HT1080 (cell line): ENCODE results near the gene PDZRN4. TPM values are rescaled to one million over a fixed set of nuclear protein-coding genes. Genes with fewer than 3 reads are reported as not detected.

ENCODE experiments used
- DNase-seq: peaks from one replicate; pipeline ENCODE4 v3.0.0-alpha.2; 2015; ENCODE audit warnings: low read depth
- total RNA-seq: library from RNA; depleted of rRNA; stranded (reverse); fragments of >200 nt; shearing (Covaris generic); gene quantifications from 2 replicates; pipeline ENCODE4 v1.2.3, GENCODE V29; 2014

Gene PDZRN4
- total RNA-seq, 1 experiment from 2014 or later, result not detected

DNA sequence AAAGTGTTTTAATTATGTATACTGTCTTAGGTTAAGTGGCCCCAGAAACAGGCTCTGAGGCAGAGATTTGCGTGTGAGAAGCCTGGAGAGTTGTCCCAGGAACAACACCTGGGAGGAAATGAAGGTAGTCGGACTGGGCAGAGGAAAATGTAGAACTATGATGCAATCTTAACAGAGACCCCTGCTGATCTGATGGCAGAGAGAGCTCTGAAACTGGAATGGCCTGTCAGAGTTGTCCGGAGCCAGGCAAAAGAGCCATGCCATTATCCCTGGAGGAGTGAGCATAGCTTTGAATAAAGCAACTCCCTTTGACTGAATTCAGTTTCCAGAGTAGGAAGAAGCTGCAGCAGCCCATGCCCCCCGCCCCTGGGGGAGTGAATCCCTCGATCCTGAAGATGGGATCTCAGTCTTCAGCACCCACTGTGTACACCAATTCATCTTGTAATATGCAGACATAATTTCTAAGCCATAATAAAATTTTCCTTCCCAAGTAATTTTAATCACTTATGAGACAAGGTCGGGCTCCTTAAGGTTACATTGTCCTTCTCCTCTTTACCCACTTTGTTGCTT is 264.8 kb downstream of the PDZRN4 start:
- DNase-seq, result no peak

DNA sequence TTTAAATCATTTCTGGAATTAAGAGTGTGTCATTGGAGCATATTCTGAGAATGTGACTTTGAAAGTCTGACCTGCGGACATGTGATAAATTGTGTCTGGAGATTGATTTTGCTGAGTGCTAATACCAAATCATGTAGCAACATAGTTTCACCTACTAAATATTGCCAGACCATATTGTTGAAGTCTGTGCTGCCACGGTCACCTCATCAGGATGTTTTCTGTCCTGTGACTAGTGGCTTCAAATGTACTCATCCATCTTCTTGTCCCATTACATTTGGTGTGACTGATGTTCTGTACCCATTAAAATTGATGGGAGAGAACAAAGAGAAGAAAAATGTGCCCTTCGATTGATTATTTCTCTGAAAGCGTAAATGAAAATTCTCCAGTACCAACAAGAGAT is 265.3 kb downstream of the PDZRN4 start:
- DNase-seq, result no peak

DNA sequence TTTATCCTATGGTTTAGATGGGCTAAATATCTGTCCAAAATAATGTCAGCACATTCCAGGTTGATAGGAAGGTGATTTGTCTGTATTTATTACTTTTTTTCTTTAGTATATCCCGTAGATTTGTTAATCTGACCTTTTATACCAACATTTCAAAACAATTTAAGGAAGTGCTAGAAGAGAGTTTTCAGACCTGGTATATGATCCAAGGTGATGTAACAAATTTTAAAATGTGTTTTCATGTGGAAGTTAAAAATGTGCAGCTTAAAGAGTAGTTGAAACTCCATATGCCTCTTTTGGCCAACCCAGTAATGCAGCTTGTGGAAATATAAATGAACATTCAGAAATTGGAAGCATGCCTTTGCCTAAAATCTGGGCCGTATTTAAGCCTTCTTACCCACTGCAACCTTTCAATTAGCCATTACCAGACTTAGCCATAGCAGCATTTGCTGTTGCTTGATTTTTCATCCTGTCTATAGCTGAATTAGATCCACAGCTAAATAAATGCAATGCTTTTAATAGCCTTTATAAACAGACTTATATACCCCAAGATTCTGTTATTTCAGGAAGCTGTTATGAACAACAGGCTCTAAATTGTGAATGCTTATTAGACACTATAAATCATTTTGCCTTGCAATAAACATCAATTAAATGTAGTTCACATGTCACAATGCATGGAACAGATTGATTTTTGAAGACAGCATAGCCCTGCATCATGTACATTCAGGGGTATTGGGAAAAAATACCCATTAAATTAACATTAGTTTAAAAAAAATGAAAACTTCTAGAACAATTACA is 271.2 kb downstream of the PDZRN4 start:
- DNase-seq, result no peak

DNA sequence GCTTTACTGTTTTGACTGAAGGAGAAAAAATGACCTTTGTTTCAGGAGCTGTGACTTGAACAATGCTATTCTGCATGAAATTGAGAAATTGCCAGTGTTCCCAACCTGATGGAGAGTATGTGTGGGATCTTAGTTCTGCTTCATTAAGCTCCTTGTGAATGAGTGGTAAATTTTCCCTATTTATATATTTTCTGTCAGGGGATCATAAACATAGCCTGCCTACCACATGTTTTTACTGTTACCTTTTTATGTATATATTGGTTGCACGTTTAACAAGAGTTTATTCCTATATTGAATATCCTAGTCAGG is 271.7 kb downstream of the PDZRN4 start:
- DNase-seq, result no peak

DNA sequence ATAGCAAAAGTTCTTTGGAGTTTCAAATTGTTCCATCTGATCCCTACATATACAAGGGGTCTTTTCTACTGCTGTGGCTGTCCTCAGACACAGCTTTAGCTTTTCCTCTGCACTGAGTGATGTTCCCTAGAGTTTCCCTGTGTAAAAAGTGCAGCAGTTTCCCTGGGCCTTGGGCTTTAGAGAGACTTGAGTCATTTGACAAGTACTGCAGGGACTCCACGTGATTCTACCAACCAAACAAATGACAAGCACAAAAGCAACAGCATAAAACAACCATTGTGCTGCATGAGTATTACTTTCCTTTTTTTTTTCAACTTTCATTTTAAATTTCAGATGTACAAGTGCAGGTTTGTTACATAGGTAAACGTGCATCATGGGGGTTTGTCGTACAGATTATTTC is 272.8 kb downstream of the PDZRN4 start:
- DNase-seq, result no peak

DNA sequence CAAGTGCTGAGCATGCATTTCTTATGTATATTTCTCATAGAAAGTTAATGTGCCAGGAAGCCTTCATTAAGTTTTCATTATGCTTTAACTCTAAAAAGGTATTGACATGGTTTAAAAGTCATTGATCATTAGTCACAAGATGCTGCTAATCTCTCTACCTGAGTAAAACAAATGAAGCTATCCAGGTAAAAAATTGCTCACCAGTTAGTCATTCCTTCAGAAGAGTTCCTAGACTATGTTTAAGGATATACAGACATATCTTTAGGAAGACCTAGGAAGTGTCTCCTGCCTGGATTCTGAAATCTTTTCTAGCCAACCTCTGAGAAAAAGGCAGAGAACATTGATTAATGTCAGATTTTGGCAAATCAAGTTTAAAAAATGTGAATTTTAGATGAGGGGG is 274.2 kb downstream of the PDZRN4 start:
- no peak for DNase-seq

DNA sequence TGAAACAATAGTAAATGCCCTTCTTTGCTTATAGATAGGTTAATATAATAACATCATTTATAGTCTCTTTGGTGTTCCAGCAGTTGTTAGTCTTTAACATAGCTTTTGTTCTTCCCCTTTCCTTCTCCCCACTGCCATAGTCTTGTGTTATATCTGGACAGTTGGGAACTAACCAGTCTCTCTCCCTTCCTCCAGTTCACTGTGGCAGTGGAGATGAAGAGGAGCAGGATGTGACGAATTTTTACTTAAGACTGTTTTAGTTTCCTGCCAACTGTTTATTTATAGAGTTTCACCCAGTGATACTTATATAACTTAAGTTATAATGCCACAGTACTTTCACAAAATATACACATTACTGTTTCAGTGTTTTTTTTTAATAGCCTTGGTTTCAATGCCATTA is 277.4 kb downstream of the PDZRN4 start:
- DNase-seq, result peak; percentile 39

DNA sequence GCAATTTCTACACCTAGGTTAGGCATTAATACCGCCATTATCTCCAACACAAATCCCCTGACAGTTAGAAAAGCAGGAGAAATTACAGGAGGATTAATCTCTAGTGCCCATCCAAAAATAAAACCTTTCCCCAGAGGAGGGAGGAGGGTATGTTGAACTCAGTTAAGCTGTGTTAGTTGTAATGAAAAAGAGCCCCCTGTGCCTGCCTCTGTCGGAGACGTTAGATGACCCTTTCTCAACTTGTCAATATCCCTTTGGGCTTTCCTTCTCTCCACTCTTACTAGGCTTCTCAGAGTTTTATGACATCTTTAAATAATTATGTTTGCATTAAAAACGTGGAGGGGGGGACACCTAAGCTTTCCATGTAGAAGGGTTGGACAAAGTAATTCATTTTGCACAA is 278.2 kb downstream of the PDZRN4 start:
- DNase-seq, result no peak

DNA sequence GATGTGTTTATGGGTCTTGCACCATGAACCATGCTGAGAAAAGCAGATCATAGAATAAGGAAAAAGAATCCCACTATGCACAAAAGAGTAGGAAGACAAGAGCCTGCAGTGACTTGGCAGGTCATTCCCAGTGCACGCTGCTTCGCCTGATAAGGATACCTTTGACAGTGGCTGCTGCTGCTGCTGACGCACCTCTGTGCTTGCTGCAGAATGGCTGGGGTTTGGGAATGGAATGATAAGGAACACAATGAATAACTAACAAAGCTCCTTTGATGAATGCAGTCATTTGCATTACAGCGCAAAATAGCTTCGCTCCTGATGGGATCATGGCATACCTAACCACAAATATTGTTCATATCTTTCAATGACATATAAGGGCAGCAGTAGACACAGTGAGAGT is 278.7 kb downstream of the PDZRN4 start:
- no peak for DNase-seq

DNA sequence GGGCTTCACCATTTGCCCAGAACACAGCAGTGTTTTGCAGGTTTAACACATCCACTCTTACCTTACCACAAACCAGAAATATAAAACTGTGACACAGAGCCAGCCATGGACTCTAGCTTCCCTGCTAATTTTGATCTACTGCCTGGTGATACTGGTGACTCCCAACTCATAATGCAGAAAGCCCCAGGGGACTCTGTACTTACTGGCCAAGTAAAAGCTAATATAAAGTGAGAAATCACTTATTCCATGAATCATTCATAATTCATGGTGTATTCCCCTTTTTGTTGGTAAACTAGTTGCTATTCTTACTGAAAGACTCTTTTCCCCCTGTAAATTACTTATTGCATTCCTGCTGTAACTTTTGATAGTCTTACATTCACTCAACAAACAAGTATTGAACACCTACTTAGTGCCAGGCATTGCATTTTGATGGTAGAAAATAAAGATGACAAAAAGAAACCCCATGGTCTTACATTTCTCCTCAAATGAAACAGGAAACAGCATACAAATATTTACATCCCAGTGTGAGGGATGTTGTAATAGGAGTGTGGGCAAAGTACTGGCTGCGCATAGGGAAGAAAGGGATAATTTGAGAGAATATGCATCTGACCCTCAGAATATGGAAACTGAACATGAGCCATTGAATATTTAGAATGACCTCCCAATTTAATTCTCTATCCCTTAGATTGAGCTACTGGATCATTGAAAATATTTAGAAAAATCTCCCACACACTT is 279.6 kb downstream of the PDZRN4 start:
- DNase-seq, result no peak

DNA sequence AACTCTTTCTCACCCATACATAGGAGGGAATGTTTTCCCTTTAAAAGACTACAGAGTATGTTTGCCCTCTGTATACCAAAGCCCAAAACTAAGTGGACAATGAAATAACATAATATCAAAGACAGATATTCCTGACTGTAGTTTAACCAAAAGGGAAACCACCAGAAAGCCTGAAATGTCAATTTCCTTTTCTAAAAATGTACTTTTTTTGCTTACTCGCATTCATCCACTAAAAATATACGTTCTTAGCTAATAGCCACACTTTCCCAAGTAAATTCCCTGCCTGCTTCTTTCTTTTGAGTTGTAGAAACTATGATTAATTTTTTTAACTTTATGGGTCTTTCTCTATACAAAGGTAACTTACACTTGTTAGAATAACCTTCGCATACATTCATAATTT is 280.2 kb downstream of the PDZRN4 start:
- no peak for DNase-seq

DNA sequence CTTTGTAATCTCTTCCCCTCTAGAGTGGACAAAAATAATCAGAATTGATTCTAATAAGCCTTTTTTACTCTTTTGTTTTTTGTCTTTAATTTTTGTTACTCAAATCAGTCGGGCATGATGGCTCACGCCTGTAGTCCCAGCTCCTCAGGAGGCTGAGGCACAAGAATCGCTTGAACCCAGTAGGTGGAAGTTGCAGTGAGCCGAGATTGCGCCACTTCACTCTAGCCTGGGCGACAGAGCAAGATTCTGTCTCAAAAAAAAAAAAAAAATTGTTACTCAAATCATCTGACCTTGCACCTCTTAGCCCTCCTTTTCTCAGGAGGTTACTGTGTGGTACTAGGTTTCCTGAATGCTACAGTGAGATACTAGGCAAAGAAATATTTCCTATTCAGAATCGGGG is 280.6 kb downstream of the PDZRN4 start:
- DNase-seq, result no peak

DNA sequence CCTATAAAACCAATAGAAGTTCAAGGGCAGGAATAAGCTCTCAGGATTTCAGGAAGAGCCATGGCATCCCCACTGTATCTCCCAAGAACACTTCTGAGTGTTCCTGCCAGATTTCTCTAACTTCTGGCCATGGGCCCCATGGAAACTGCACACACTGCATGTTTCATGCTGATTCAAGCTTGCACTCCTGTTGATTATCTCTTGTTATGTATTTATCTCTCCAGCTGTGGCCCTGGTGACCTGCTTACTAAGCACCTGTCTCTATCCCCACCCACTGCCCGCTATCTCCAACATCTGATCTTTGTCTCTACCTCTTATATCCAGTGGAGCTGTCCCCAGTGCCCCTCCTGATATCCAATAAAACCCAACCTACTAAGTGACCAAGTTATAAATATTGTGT is 285.3 kb downstream of the PDZRN4 start:
- no peak for DNase-seq

DNA sequence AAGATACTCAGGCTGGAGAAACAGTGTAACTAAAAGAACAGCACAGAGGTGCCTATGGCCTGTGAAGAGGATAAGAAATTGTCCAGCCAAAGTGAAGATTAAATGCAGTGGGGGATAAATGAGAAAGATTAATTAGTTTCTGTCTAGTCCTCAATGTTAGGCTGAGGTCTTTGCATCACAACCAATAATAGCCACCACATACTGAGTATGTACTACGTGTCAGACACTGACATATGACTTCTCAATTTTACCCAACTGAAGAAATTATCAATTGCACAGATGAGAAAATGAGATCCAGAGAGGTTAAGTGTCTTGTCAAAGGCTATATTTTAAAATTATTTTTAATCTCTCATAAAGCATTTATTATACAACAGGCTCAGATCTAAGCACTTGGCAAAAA is 285.9 kb downstream of the PDZRN4 start:
- no peak for DNase-seq

DNA sequence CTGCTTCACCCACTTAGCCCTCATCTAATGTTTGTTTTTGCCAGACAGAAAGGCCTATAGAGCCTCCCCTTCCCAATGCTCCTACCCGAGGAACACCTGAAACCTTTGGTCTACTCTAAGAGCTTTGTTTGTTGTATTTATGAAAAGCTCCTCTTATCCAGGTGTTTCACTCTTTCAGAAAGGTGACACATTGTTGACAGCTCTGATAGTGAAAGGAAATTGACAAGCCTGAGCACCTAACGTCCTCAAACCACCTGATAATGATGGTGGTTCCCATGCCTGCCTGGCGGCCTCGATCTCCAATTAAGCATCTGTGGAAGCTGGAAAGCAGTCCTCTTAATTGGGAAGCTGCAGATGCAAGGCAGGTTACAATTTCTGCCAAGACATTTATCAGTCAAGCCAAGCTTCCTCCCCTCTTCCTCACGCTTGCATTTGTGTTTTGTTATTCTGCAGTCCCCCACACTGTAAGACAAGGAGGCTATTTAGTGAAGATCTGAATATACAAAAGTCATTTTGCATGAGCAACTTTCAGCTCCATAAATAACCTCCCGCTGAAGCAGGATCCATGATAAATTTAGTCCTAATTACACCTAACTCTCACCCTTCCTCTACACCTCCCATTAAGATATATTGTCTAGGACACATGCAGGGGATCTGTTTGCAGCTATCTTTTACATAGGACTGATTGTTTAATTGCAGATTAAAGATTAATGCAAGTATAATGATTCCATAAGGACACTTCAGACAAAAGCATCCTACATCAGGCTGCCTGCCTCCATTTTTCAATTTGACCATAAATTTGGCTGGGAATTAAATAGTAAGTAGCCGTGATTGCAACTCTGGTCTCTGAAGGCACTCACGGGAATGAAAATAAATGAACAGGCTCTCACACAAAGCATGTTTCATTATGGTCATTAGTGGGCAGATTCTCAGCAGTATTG is 288.6 kb downstream of the PDZRN4 start:
- no peak for DNase-seq

DNA sequence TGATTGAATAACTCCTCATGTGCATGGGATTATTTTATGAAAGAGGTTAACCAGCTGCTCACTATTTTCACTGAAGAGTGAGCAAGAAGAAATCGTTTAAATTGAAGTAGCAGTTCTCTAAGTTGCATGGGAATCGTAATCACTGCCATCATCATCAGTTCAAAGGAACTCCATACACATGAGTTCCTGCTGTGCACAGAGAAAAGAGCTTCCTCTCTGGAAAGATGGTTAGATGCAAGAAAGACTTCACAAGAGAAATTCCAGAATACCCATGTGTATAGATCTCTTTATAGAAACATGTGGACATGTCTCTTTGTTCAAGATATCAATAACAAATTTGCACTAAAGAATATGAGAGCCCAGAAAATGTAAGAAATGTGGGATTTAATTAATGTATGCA is 291.3 kb downstream of the PDZRN4 start:
- no peak for DNase-seq

DNA sequence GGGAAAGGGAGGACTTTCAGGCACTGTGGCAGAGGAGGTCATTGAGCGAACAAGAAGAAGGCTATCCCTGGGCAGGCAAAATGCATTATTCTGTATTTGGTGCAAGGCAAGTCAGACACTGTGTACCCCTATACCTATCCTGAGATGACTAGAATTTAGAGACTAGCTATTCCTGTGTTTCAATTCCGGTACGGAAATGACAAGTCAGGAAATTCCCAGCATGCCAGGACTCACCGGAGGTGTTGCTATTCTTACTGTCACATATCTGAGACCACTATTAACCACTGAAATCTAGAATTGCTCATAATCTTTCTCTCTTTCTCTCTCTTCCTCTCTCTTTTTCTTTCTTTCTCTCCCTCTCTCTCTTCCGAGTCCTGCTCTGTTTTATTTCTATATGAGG is 297.1 kb downstream of the PDZRN4 start:
- DNase-seq, result peak; percentile 54

DNA sequence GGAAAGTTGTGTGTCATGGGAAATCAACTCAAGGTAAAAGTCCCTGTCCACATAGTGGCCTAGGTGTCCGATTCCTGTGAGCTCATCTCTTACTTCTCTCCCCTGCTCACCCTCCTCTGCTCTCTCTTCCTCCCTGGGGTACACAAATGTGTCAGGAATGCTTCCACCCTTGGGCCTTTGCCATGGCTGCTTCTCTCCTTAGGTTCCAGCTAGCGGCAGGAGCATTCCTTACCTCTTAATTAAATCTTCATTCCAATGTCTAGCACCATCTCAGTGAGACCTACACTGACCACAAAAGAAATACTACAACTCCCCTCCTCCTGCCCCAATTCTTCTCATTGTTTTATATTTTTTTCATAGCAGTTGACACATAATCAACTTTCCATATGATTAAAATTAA is 298.6 kb downstream of the PDZRN4 start:
- DNase-seq, result peak; percentile 68

DNA sequence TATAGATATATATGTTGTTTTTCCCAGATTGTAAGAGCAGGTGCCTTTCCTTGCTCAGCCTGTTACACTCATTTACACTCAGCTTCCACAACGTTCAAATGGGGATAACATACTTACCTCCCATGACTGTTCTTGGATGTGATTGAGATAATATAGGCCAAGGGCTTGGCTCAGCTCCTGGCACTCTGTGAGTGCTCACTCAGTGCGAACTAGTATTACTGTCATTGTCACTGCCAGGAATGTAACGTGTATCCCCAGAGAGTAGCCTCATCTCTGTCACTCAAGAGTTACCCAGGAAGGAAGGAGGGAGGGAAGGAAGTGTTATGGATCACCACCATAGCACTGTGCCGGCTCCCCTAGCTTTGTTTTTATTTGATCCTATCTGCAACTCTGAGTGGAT is 307.9 kb downstream of the PDZRN4 start:
- DNase-seq, result no peak

DNA sequence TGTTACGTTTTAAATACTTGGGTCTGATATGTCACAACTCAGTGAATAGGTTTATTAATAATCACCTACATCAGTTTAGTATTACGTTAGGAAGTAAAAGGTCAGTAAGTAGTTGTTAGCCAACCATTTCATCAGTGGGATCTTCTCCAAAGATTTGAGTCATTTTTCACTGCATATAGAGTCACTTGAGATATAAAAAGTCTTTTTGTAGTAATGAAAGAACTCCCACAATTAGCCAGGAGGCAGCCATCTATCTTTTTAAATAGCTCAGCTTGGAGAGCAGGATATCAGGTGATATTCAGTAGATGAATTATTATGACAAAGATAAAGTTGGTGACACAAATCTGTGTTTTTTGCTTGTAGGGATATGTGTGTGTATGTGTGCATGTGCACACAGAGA is 309.3 kb downstream of the PDZRN4 start:
- DNase-seq, result no peak

DNA sequence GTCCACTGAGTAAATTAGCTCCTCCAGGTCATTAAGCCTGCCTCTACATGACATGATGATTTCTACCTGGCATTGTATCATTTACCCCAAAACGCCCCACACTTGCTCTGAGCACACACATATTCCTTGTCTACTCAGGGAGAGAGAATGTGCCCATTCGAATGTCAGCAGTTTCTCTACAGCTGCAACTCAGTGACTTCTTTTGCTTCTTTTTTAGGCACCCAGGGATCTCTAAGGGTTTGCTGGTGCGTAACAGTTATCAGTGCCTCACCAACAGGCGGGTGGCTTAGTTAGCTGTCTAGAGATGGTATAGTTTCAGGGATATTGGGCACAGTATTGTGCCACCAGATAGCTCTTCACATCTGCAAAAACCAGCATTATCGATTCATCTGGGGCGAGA is 316.9 kb downstream of the PDZRN4 start:
- no peak for DNase-seq

DNA sequence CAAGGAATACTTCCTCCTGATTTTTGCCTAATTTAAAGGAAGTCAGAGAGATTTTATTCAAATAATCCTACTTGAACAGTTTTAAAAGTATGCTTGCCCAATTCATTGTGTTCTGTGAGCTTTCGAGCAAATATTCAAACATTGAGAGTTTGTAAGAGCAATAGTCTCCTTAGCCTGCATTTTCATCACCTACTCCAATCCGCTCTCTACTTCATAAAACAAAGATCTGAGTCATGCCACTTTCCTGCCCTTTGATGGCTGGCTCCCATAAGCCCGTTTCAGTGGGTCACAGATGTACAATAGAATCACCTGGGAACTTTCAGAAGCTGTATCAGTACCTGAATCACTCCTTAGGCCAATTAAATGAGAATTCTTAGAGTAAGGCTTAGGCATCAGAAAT is 319.2 kb downstream of the PDZRN4 start:
- peak; percentile 11 for DNase-seq
